HG02884 (cell line): Measurements from ENCODE around the gene CLK3.
"Not testable (repeated sequence)": the region's sequence is repeated elsewhere in the genome, so short reads cannot be mapped to it uniquely, and the experiment has no call there.

Experiments
- ATAC-seq: cut with Tn5 transposase; IDR thresholded peaks from one replicate; pipeline ENCODE4 v1.9.1; 2021; ENCODE audit warnings: mild to moderate bottlenecking, moderate library complexity; ENCODE audit not compliant: unreplicated experiment

Gene CLK3

DNA sequence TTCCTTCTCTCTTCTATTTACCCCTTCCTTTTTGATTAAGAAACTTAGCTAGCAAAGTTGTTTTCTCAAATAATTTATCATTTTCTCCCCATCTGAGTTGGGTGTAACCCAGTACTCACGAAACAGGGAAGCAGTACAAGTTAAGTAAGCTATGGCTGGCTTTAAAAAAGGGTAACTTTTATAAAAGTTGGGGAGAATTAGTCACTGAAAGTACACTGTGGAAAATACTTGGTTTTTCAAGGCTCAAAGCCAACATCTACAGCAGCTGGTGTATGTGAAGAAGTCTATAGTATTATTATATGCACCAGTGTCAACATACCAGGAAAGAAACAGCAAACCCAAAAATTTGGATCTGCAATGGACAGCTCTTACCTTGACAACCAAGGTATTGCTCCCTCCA is 25.5 kb downstream of the CLK3 start:
- ATAC-seq = no peak

DNA sequence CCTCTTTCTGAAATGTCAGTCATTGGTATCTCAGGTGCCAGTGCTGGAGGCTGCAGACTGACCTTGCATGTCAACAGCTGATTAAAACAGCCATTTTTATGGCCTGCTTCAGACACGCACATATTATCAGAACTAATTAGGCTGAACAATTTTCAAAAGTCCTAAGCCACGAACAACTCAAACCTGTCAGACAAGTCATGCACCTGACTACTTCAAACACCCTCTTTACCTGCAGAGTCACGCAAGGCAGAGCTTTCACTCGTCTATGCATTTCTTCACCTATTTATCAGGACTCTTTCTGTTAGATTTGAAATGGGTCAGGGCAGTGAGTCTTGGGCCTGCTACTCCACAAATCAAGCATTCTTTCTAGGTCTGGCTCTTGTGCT is 26.7 kb downstream of the CLK3 start:
- no peak for ATAC-seq

- no peak for ATAC-seq
These were observed 27.4 kb downstream of the CLK3 start for GRCh38 chr15:74642734-74643664.

DNA sequence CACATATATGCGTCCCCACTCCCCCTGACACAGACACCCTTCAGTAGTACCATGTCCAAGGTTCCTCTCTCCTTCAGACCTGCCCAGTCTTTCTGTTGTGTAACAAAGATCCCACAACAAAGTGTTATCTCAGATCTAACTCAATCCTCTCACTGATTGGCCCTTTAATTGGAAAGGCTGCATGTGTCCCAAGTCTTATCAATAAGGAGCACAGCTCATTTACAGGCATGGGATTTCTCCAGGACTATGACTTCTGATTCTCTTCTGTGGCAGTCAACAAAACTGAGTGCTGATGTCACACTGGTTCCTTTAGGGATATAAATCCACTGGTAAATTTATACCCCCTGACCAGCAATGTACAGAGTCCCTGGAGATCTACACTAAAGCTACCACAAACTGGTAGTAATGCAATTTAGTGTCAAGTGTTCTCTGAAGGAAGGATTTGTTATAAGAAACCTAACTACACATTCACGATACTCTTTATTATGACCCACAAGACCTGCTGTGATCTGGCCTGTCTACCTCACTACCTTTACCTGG is 28.1 kb downstream of the CLK3 start:
- ATAC-seq = no peak

DNA sequence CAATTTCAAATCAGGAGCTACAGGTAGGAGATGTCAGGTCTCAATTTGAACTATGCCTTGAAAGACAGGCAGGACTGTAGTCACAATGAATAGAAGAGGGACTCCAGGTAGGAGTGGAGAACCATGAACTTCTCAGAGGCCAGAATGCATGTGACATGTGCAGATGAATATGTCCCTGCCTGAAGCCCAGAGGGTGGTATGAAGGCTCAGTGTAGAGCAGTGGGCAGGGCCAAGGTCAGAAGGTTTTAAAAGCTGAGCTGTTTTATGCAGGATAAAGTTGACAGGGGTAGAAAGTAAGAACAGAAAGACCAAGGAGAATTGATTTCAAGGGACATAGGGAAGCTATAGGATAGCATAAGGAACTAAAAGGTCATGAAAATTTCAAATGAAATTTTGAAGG is 30.8 kb downstream of the CLK3 start:
- no peak for ATAC-seq

DNA sequence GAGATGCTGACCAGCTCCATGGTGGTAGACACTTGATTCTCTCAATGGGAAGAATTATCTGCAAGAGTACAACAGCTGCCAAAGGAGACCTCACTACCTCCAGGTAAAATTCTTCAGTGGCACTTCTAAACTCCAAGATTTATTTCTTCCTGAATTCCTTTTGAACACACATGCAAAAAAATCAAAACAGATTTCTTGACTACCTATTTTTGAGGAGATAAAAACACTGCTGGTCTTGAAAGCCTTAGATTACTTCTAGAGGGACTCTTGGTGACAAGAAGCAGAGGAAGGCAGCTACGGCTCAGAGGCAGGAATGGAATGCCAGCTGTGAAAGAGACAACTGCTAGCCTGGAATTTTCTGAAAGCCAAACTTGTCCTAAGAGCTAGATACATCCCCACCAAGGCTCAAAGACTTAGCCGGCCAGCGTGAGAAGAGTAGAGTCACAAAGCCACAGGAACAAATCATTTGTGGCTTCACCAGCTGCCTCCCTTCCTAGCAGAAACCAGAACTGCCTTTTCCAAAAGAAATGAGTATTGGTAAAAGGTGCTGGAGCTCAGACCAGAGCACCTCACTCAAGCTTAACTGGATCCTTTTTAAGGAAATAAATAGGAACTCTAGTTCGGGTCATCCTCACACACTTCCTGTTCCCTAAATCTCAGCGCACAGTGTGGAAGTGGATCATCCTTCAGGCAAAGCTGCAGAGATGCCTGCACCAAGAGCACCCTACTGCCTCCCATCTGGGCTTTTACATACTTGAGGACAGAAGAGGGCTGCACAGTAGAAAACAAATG is 32.6 kb downstream of the CLK3 start:
- ATAC-seq = no peak

GRCh38 chr15:74651242-74651741 is 35.7 kb downstream of the CLK3 start:
- no peak for ATAC-seq

DNA sequence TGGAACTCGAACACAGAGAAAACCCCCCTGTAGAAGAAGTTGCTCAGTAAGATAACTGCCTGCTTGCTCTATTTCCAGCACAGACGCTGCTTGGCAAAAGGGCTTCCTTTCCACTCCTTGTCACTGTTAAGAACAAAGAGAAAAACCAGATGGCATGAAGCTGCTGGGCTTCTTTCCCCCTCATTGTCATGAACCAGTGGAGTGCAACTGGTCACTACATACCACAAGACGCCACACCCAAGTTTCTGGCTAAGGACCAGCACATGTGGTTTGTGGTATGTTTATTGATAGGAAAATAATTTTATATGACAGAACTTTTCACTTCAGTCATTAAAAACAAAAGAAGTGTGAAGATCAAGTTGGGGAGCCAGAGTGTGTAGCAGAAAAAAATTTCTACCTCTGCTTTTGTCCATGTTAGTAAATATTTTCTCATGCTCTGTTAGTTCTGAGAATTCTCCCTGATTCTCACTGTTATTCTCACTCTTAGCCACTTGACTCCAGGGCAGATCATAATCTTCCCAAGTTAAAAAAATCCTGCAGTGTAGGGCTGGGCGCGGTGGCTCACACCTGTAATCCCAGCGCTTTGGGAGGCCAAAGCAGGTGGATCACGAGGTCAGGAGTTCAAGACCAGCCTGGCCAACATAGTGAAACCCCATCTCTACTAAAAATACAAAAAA is 37.9 kb downstream of the CLK3 start:
- ATAC-seq = no peak

- ATAC-seq = no peak
These were observed 39.8 kb downstream of the CLK3 start for GRCh38 chr15:74655424-74655823.

- ATAC-seq = no peak
These were observed 41.4 kb downstream of the CLK3 start for GRCh38 chr15:74656935-74657535.

DNA sequence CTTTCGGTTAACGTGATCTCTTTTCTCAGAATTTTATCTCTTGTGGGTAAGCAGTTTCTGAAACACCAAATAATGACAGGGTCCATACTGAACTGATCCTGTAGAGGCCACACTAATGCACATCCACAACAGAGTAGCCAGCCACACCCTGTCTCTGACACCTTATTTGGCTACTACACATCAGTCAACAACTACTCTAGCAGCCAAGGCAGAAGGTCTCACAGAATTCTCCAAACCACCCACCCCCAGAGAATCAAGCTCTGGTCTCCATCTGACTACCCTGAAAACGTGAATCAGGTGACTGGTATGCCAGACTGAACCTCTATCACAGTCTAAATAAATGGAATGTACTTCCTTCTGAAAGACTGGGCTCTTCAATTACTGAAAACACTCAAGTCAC is 42.2 kb downstream of the CLK3 start:
- ATAC-seq = no peak

GRCh38 chr15:74661280-74661679 is 45.6 kb downstream of the CLK3 start:
- not testable (repeated sequence) for ATAC-seq

DNA sequence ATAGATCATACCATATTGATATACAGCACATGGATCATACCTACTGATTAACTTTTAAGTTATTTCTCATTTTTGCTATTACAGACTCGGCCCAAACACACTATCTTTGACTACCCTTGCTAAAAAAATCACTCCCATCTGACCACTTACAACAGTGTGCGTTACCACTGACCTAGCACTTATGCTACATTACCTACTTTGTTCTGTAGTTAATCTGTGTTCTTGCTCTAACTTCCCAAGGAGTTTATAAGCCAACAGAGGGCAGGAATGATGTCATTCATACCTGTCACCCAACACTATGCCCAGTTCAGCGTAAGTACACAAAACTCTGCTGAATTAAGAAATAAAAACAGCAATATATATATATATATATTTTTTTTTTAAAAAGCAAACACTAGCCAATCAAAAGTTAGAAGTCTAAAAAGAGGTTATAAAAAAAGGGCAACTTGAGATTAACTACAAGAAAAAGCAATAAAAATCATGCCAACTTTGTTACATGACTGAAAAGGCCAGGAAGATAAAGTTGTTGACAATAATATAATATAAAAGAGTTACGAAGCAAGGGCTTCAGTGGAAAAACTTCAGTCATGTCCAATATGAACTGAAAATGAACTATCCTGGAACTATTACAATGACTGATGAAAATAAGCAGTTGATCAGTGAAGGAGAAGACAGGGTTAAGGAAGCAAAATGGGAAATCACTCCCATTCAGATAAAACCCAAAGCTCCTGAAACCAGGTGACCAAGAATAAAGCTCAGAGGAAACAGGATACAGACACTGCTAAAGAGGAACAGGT is 46.6 kb downstream of the CLK3 start:
- ATAC-seq = no peak

- ATAC-seq = no peak
These were observed 47.8 kb downstream of the CLK3 start for GRCh38 chr15:74663303-74664027.

DNA sequence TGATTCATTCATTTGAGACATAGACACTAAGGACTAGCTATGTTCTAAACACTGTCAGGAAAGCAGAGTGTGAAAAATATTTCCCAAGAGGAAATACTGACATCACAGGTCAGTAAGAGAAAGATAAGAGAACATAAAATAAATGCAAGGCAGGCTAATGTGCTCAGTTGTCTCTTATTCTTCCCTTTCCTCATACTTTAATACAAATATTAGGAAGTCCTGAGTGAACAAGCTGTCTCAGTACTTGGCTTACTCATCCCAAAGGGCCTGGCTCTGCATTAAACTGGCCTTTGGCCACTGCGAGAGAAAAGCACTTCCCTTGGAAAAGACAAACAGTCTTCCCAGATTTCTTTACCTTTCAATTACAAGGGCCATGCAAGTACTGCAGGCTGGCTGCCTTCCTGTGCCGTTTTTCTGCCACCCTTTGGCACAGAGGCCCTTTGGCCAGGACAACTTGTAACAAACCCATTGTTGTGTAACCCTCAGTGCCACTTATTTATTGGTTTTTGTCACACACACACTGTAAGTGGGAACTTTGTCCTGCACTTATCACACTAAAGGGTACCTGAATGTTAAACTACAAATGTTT is 48.5 kb downstream of the CLK3 start:
- ATAC-seq = no peak

DNA sequence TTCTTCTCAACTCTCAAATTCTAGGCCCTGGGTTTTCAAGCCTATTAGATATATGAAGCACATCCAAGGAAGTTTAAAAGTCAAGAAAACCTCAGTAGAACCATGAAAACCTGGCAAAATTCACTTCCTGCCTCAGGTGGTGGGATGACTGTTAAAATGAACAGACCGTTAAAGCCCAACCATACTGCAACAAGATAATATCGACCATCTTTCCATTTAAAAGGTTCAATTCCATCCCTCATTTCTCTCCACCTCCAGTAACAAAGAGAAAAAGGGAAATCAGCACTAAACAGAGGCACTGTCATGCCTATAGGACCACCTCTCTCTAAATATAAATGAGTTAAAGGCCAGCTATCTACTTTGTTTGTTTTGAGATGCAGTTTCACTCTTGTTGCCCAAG is 49.0 kb downstream of the CLK3 start:
- ATAC-seq = no peak

DNA sequence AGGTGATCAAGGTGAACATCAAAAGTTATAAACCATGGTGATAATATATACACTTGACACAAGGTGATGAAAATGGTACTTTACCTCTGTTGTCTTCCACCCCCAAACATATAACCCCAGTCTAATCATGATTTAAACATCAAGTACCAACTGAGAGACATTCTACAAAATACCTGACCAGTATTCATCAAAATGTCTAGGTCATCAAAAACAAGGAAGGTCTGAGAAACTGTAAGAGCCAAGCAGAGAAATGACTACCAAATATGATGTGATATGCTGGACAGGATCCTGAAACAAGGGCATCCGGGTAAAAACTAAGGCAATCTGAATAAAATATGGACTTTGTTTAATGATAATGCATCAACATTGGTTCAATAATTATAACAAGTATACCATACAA is 52.3 kb downstream of the CLK3 start:
- ATAC-seq = no peak

DNA sequence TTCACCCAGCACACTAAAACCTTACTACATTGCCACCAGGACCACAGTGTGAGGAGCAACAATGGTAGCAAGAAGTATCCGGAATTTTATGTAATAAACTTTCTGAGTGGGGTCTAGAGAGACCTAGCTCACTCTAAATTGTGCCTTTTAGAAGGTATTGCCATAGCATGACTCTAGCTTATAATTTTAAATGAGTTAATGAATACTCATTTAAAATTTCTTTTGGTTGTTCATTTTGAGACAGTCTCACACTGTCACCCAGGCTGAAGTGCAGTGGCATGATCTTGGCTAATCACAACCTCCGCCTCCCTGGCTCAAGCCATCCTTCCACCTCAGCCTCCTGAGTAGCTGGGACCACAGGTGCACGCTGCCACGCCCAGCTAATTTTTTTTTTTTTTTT is 54.0 kb downstream of the CLK3 start:
- ATAC-seq = no peak

- no peak for ATAC-seq
These were observed 58.5 kb downstream of the CLK3 start for GRCh38 chr15:74674161-74674560.
